Transverse colon (tissue), 3 donors: Measurements from ENCODE around the gene ATL1.

Experiments used
- EP300 ChIP-seq: sonication (generic); formaldehyde crosslinking; IDR thresholded peaks from one replicate; pipeline ENCODE4 v1.6.1; 2017; ENCODE audit warnings: antibody characterized with exemption, low read depth
- TF ChIP-seq, protein P1 (sequence below), 5 experiments: fragments of 200-600 bp in 3 of 5; fragments of 450-650 bp in 2 of 5; sonication (generic) in 3 of 5; IDR thresholded peaks; 1 replicate in 2 of 5; 2 replicates in 3 of 5; pipeline ENCODE4 v1.5.1; 2016 to 2017; ENCODE audit warnings: antibody characterized with exemption in 5 of 5, inconsistent platforms in 3 of 5, mild to moderate bottlenecking in 2 of 5, moderate library complexity in 1 of 5

DNA sequence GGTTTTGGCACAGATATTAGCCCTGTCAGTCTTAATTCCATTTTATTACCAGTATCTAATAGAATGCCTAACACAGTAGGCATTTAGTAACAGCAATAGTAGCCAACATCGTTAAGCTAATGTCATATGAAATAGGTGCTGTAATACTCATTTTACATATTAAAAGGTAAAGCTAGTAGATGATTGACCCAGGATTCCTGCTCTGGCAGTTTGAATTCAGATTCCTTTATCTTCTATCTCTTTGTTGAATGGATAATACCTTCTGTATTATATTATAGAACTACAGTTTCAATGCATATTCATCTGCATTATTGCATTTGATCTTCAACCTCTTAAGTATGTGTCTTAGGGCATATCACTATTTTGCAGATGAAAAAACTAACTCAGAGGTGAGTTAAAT lies 2.9 kb downstream of the ATL1 start:
- TF ChIP-seq, protein P1, sequence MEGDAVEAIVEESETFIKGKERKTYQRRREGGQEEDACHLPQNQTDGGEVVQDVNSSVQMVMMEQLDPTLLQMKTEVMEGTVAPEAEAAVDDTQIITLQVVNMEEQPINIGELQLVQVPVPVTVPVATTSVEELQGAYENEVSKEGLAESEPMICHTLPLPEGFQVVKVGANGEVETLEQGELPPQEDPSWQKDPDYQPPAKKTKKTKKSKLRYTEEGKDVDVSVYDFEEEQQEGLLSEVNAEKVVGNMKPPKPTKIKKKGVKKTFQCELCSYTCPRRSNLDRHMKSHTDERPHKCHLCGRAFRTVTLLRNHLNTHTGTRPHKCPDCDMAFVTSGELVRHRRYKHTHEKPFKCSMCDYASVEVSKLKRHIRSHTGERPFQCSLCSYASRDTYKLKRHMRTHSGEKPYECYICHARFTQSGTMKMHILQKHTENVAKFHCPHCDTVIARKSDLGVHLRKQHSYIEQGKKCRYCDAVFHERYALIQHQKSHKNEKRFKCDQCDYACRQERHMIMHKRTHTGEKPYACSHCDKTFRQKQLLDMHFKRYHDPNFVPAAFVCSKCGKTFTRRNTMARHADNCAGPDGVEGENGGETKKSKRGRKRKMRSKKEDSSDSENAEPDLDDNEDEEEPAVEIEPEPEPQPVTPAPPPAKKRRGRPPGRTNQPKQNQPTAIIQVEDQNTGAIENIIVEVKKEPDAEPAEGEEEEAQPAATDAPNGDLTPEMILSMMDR (IDR thresholded peaks at IDR 0.05) = no peak
- no peak for TF ChIP-seq EP300
